H1 (cell line): ENCODE measurements around the gene THUMPD2. TPM values are rescaled to one million over a fixed set of nuclear protein-coding genes. Genes with fewer than 3 reads are reported as not detected.

Experiments used
- CTCF ChIA-PET: fragments of 300-600 bp; sonication (Branson Sonifier 250); formaldehyde crosslinking; loops from one replicate; lab custom pipeline; 2021; ENCODE audit not compliant: partially characterized antibody; lab: Charles Lee
- POLR2A ChIA-PET: fragments of 300-600 bp; sonication (Branson Sonifier 250); formaldehyde crosslinking; loops from one replicate; lab custom pipeline; 2021; ENCODE audit warnings: inconsistent platforms; ENCODE audit not compliant: partially characterized antibody; lab: Charles Lee
- DNase-seq, 2 experiments: peaks; one replicate each; pipeline versions ENCODE4 v3.0.0 to v3.0.0-alpha.2; 2010 to 2022; ENCODE audit warnings: low spot score in 2 of 2, low read depth in 1 of 2, mixed read lengths in 1 of 2
- FAIRE-seq: peaks from 2 replicates; lab custom pipeline; 2011; peaks lifted over from hg19 to GRCh38; lab: Jason Lieb, UNC
- H2AFZ ChIP-seq: 2 replicates; pipeline ENCODE4 v1.8.1; 2012; ENCODE audit warnings: low read length, inconsistent platforms
- H2AK5ac ChIP-seq: 2 replicates; pipeline ENCODE4 v1.6.1; 2013; ENCODE audit warnings: low read depth, low read length
- H2BK120ac ChIP-seq: replicated peaks from 2 replicates; pipeline ENCODE3; 2013; ENCODE audit warnings: low read depth, low read length, inconsistent platforms
- H2BK12ac ChIP-seq: 2 replicates; pipeline ENCODE4 v1.6.1; 2013; ENCODE audit warnings: low read depth, low read length
- H2BK15ac ChIP-seq: 2 replicates; pipeline ENCODE4 v1.6.1; 2013; ENCODE audit warnings: low read length
- H2BK20ac ChIP-seq: 2 replicates; pipeline ENCODE4 v1.6.1; 2013; ENCODE audit warnings: low read length
- H2BK5ac ChIP-seq: 2 replicates; pipeline ENCODE4 v1.6.1; 2013; ENCODE audit warnings: low read depth, low read length
- H3K14ac ChIP-seq: 2 replicates; pipeline ENCODE4 v1.6.1; 2013; ENCODE audit warnings: inconsistent platforms; ENCODE audit not compliant: insufficient read length
- H3K18ac ChIP-seq: 2 replicates; pipeline ENCODE4 v1.6.1; 2013; ENCODE audit warnings: low read length; ENCODE audit errors: extremely low read depth
- H3K23ac ChIP-seq: 2 replicates; pipeline ENCODE4 v1.6.1; 2013; ENCODE audit warnings: inconsistent platforms; ENCODE audit not compliant: insufficient read length
- H3K23me2 ChIP-seq: 2 replicates; pipeline ENCODE4 v1.6.1; 2013; ENCODE audit warnings: low read depth, low read length
- H3K27ac ChIP-seq: 2 replicates; pipeline ENCODE4 v1.6.1; 2011; ENCODE audit warnings: low read depth, low read length, inconsistent platforms
- H3K27me3 ChIP-seq, 4 experiments: replicated peaks in 1 of 4; 1 replicate in 1 of 4; 2 replicates in 3 of 4; pipeline versions ENCODE4 v1.6.1 to v1.8.1; 2011 to 2013; ENCODE audit warnings: low read length in 3 of 4, mild to moderate bottlenecking in 3 of 4, inconsistent platforms in 2 of 4, mixed read lengths in 2 of 4, moderate library complexity in 1 of 4; ENCODE audit not compliant: control insufficient read depth in 3 of 4, insufficient read depth in 3 of 4; ENCODE audit errors: extremely low read depth in 1 of 4
- H3K36me3 ChIP-seq, 4 experiments: 2 replicates each; pipeline versions ENCODE4 v1.6.1 to v1.8.1; 2011 to 2013; ENCODE audit warnings: mild to moderate bottlenecking in 4 of 4, low read length in 3 of 4, moderate library complexity in 2 of 4, control low read depth in 1 of 4, inconsistent platforms in 1 of 4; ENCODE audit not compliant: insufficient read depth in 4 of 4, control insufficient read depth in 2 of 4
- H3K4ac ChIP-seq: replicated peaks from 2 replicates; pipeline ENCODE3; 2013; ENCODE audit warnings: low read length, low read depth, mixed read lengths, inconsistent platforms; ENCODE audit not compliant: insufficient read length
- H3K4me1 ChIP-seq, 4 experiments: replicated peaks in 1 of 4; 1 replicate in 1 of 4; 2 replicates in 3 of 4; pipeline versions ENCODE4 v1.6.1 to v1.8.1; 2011 to 2013; ENCODE audit warnings: low read length in 3 of 4, inconsistent platforms in 2 of 4, mixed read lengths in 1 of 4; ENCODE audit not compliant: insufficient read depth in 4 of 4, control insufficient read depth in 3 of 4
- H3K4me2 ChIP-seq, 2 experiments: 2 replicates each; pipeline versions ENCODE4 v1.6.1 to v1.8.1; 2011 to 2013; ENCODE audit warnings: low read depth in 2 of 2, low read length in 2 of 2, control low read depth in 1 of 2, inconsistent platforms in 1 of 2, mild to moderate bottlenecking in 1 of 2; ENCODE audit not compliant: insufficient read depth in 1 of 2
- H3K4me3 ChIP-seq, 4 experiments: fragments of 200-600, 300-600 bp in 1 of 4; sonication (generic), shearing (Covaris generic), sonication (Bioruptor Twin) in 1 of 4; 2 replicates each; pipeline versions ENCODE4 v1.5.1 to v1.8.1; 2011 to 2016; ENCODE audit warnings: low read length in 4 of 4, low read depth in 3 of 4, control low read depth in 2 of 4, inconsistent platforms in 2 of 4, mild to moderate bottlenecking in 2 of 4, mixed read lengths in 1 of 4, moderate library complexity in 1 of 4; ENCODE audit not compliant: insufficient read depth in 2 of 4; ENCODE audit errors: extremely low read depth in 1 of 4
- H3K56ac ChIP-seq: replicated peaks from 2 replicates; pipeline ENCODE3; 2013; ENCODE audit warnings: low read depth, mild to moderate bottlenecking, mixed read lengths, low read length, inconsistent platforms; ENCODE audit not compliant: insufficient read length
- H3K79me1 ChIP-seq: 2 replicates; pipeline ENCODE4 v1.6.1; 2013; ENCODE audit warnings: low read depth, low read length, control low read depth
- H3K79me2 ChIP-seq, 2 experiments: 2 replicates each; pipeline versions ENCODE4 v1.6.1 to v1.8.1; 2012 to 2013; ENCODE audit warnings: low read length in 2 of 2, mild to moderate bottlenecking in 2 of 2, inconsistent platforms in 1 of 2; ENCODE audit not compliant: insufficient read depth in 2 of 2, control insufficient read depth in 1 of 2
- H3K9ac ChIP-seq, 4 experiments: replicated peaks in 1 of 4; 1 replicate in 1 of 4; 2 replicates in 3 of 4; pipeline versions ENCODE4 v1.6.1 to v1.8.1; 2011 to 2013; ENCODE audit warnings: low read depth in 3 of 4, low read length in 3 of 4, control low read depth in 2 of 4, mild to moderate bottlenecking in 2 of 4, moderate library complexity in 2 of 4, inconsistent platforms in 1 of 4; ENCODE audit errors: extremely low read depth in 1 of 4
- H3K9me3 ChIP-seq, 2 experiments: 2 replicates each; pipeline versions ENCODE4 v1.6.1 to v1.8.1; 2012 to 2013; ENCODE audit warnings: mild to moderate bottlenecking in 2 of 2, moderate library complexity in 2 of 2, control low read depth in 1 of 2, inconsistent platforms in 1 of 2, low read depth in 1 of 2, low read length in 1 of 2, mixed read lengths in 1 of 2; ENCODE audit not compliant: insufficient read depth in 2 of 2
- H4K20me1 ChIP-seq, 2 experiments: replicated peaks in 1 of 2; 2 replicates each; pipeline versions ENCODE3 to v1.8.1; 2011 to 2013; ENCODE audit warnings: inconsistent platforms in 2 of 2, low read length in 2 of 2, mild to moderate bottlenecking in 1 of 2; ENCODE audit not compliant: insufficient read depth in 2 of 2, control insufficient read depth in 1 of 2
- H4K5ac ChIP-seq: 2 replicates; pipeline ENCODE4 v1.6.1; 2013; ENCODE audit warnings: low read length, low read depth, mixed read lengths, inconsistent platforms; ENCODE audit not compliant: insufficient read length
- H4K8ac ChIP-seq: 2 replicates; pipeline ENCODE4 v1.8.0; 2013; ENCODE audit warnings: mild to moderate bottlenecking, moderate library complexity, low read length, inconsistent platforms; ENCODE audit not compliant: insufficient read depth; ENCODE audit errors: extremely low read depth
- H4K91ac ChIP-seq: replicated peaks from 2 replicates; pipeline ENCODE3; 2013; ENCODE audit warnings: low read length, mixed read lengths, inconsistent platforms; ENCODE audit not compliant: insufficient read length
- CTCF ChIP-seq, 3 experiments: IDR thresholded peaks; 1 replicate in 2 of 3; 2 replicates in 1 of 3; pipeline versions ENCODE4 v1.5.1 to v1.6.1; 2011; ENCODE audit warnings: low read length in 3 of 3, mild to moderate bottlenecking in 3 of 3, inconsistent platforms in 2 of 3, low read depth in 1 of 3, moderate library complexity in 1 of 3; ENCODE audit not compliant: insufficient read depth in 1 of 3; ENCODE audit errors: control extremely low read depth in 1 of 3
- EZH2 ChIP-seq: fragments of 200-600 bp; sonication (generic); IDR thresholded peaks from 2 replicates; pipeline ENCODE4 v1.7.1; 2012; ENCODE audit warnings: low read depth, mild to moderate bottlenecking, moderate library complexity, low read length, inconsistent platforms; ENCODE audit not compliant: severe bottlenecking
- KDM5A ChIP-seq: fragments of 200-600 bp; IDR thresholded peaks from 2 replicates; pipeline ENCODE4 v1.7.1; 2012; ENCODE audit warnings: mild to moderate bottlenecking, low read length, inconsistent platforms, mixed read lengths
- RBBP5 ChIP-seq: IDR thresholded peaks from 2 replicates; pipeline ENCODE4 v1.7.1; 2012; ENCODE audit warnings: low read depth, mild to moderate bottlenecking, inconsistent platforms, low read length, moderate library complexity, borderline replicate concordance
- SIN3A ChIP-seq, 2 experiments: IDR thresholded peaks in 1 of 2; conservative IDR thresholded peaks in 1 of 2; 2 replicates each; pipeline ENCODE4 v1.6.1; 2011 to 2012; ENCODE audit warnings: low read length in 2 of 2, improper control_type of control experiment in 1 of 2, low read depth in 1 of 2, mild to moderate bottlenecking in 1 of 2
- SIX5 ChIP-seq: IDR thresholded peaks from 2 replicates; pipeline ENCODE4 v1.6.1; 2011; ENCODE audit warnings: mild to moderate bottlenecking, low read depth, low read length
- TCF12 ChIP-seq: IDR thresholded peaks from 2 replicates; pipeline ENCODE4 v1.6.1; 2011; ENCODE audit warnings: low read depth, mild to moderate bottlenecking, low read length
- WGBS, 2 experiments: shearing (Covaris generic) in 1 of 2; methylation state at CpG; one replicate each; pipeline versions ENCODE4 v1.1.6 to v1.1.7; 2013 to 2015; ENCODE audit warnings: low lambda C conversion rate in 2 of 2, mixed read lengths in 2 of 2, inconsistent platforms in 1 of 2, low coverage in 1 of 2, missing lambda C conversion rate in 1 of 2; ENCODE audit not compliant: insufficient replicate concordance in 2 of 2, insufficient coverage in 1 of 2, insufficient read length in 1 of 2; ENCODE audit errors: extremely low coverage in 1 of 2, missing lambda C conversion rate in 1 of 2; 5-methylcytosine and 5-hydroxymethylcytosine counted together
- polyA plus RNA-seq, 7 experiments: library from polyadenylated mRNA; depleted of rRNA in 3 of 7; stranded (reverse) in 5 of 7; unstranded in 2 of 7; fragments of >200 nt in 5 of 7; fragments of 200-250 nt in 2 of 7; gene quantifications; 1 replicate in 5 of 7; 2 replicates in 1 of 7; 4 replicates in 1 of 7; pipeline versions ENCODE4 v1.2.1 to v1.2.3, GENCODE V29; 2011 to 2013; ENCODE audit warnings: missing spikeins in 2 of 7, mixed read lengths in 2 of 7
- total RNA-seq: library from RNA; stranded (reverse); fragmentation: NEBNext Ultra II Directional; extraction: Animal tissue kit (Norgen Biotek cat#: 25700); gene quantifications from 2 replicates; pipeline ENCODE4 v1.2.1, GENCODE V29; 2021

Gene THUMPD2
- total and polyA plus RNA-seq, 2 of the 8 experiments (the other 6 are each of a cell fraction or from before 2014, with no cell fraction given) = 8.6 to 17.0 TPM

DNA sequence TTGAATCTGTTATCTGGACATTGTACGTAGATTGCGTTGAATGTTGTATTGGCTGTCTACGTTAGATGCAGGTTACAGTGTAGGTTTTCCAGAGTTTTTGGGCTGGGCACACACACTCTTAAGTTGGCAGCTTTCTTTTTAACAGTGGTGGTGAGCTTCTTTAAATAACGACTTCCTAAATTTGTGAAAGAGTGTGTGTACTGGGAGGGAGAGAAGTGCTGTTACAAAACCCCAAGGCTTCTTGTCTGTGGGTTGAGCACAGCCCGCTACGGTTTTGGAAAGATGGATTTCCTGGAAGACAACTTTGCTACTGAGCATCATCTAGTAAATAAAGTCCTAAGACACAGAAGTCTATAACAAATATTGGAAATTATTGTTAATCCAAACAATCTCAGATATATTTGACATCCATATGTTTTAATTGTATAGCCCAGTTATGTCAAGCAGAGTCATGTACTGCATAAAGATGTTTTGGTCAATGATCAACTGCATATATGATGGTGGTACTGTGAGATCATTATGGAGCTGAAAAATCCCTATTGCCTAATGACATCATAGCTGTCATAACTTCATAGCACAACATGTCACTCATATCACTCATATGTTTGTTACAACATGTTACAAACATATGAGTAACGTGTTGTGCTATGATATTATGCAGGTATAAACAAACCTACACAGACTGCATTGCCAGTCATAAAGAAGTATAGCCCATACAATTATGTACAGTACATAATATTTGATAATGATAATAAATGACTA, 7.9 kb upstream of the THUMPD2 start:
- ChIA-PET CTCF (interaction anchor here (1.3 kb wide), 1 partner anchor 50 kb away, joined by 3 read pairs; no protein-coding TSS in a partner anchor), POLR2A (interaction anchor here (1.1 kb wide), 1 partner anchor 9 kb away, joined by 3 read pairs; no protein-coding TSS in a partner anchor)
- no peak overlapping the region for H3K23ac ChIP-seq
- H4K5ac ChIP-seq = no peak overlapping the region
- H2BK120ac ChIP-seq = no peak overlapping the region
- no peak overlapping the region for H3K56ac ChIP-seq
- no peaks in the 10 kb centered on the region for H3K27me3 ChIP-seq
- no peak overlapping the region for H4K91ac ChIP-seq
- no peaks in the 10 kb centered on the region for H3K23me2 ChIP-seq
- no peak overlapping the region for H3K4ac ChIP-seq
- no peak overlapping the region for H2BK5ac ChIP-seq
- peaks cover 0 to 6% (median 1%) of the 10 kb centered on the region in 4 experiments; a peak in 3 of 8 replicates for H3K36me3 ChIP-seq
- H3K4me1 ChIP-seq = no peaks in the 10 kb centered on the region; a peak in 1 of 7 replicates
- H3K79me1 ChIP-seq = no peaks in the 10 kb centered on the region
- 92% methylated on average over 7 of the region's 7 CpGs; no CpG with 5 or more reads in 1 of the 2 experiments for WGBS, 2 experiments
- H4K20me1 ChIP-seq = no peaks in the 10 kb centered on the region
- H3K79me2 ChIP-seq = no peaks in the 10 kb centered on the region
- no peak overlapping the region for H3K4me3 ChIP-seq
- H2AK5ac ChIP-seq = no peak overlapping the region
- no peak overlapping the region for H2BK15ac ChIP-seq
- peaks cover 13 to 17% of the 10 kb centered on the region in 2 experiments for H3K9me3 ChIP-seq
- no peak overlapping the region for H3K14ac ChIP-seq
- no peak for FAIRE-seq
- H3K9ac ChIP-seq = no peak overlapping the region
- H2BK20ac ChIP-seq = no peak overlapping the region
- H3K4me2 ChIP-seq = no peak overlapping the region
- no peak for DNase-seq
- no peak overlapping the region for H2BK12ac ChIP-seq
- H3K27ac ChIP-seq = no peak overlapping the region
- H2AFZ ChIP-seq = no peak overlapping the region
- no peak overlapping the region for H3K18ac ChIP-seq
- H4K8ac ChIP-seq = no peak overlapping the region
- TF ChIP-seq CTCF (IDR thresholded peaks at IDR 0.05; ENCODE audit: control extremely low read depth in 1 of 3, insufficient read depth in 1 of 3, low read depth in 1 of 3, low read length in 3 of 3) (no peak), SIN3A (conservative IDR thresholded peaks at IDR 0.05 in 1 of 2, IDR thresholded peaks at IDR 0.05 in 1 of 2; ENCODE audit: low read depth in 1 of 2, low read length in 2 of 2) (no peak), RBBP5 (no peak), EZH2 (no peak), SIX5 (no peak), TCF12 (no peak), KDM5A (no peak)
